ENCODE results near the gene SCN5A. TPM values are rescaled to one million over a fixed set of nuclear protein-coding genes. Genes with fewer than 3 reads are reported as not detected.

The SCN5A gene
- total RNA-seq, 1 experiment from 2014 or later, result 0.69 TPM

GRCh38 chr3:38644016-38644661 lies 5.3 kb downstream of the SCN5A start:
- no TSS peak for BruUV-seq (replicated peaks)
- H3K4me3 ChIP-seq (ENCODE audit: low read depth in 2 of 2, low read length in 2 of 2), result no peak overlapping the region
- ChIA-PET CTCF (no interaction called here), POLR2A (no interaction called here)
- no peaks in the 10 kb centered on the region for H3K4me1 ChIP-seq (ENCODE audit: control insufficient read depth, insufficient read depth, low read length)
- no peaks in the 10 kb centered on the region for H3K27me3 ChIP-seq (ENCODE audit: control insufficient read depth, insufficient read depth, low read length)
- no peaks in the 10 kb centered on the region; the same call in 1 of the 2 replicates for H3K36me3 ChIP-seq (ENCODE audit: control insufficient read depth, insufficient read depth, low read length)
- no peak overlapping the region for H3K27ac ChIP-seq (ENCODE audit: low read length)
- intact Hi-C loops (cut with micrococcal nuclease; ENCODE audit: unreplicated experiment) (no loop called here), in situ Hi-C loops (cut with HindIII; ENCODE audit: low pct_unique_long_range_greater_than_20kb, low sequenced_read_pairs) (no loop called here)
- H3K9me3 ChIP-seq (ENCODE audit: control insufficient read depth, insufficient read depth, low read depth, low read length), result no peaks in the 10 kb centered on the region
- no peak for TF ChIP-seq REST (IDR thresholded peaks at IDR 0.05; ENCODE audit: insufficient read depth in 1 of 2, low read depth in 2 of 2, low read length in 1 of 2)
- TF ChIP-seq CTCF (IDR thresholded peaks at IDR 0.05), result no peak
- TF ChIP-seq SIN3A (IDR thresholded peaks at IDR 0.05; ENCODE audit: borderline replicate concordance, insufficient read depth, low read depth, low read length), result no peak
- no peak for TF ChIP-seq POLR2AphosphoS5 (IDR thresholded peaks at IDR 0.05; ENCODE audit: low read depth, low read length)
- TF ChIP-seq TCF7L2 (IDR thresholded peaks at IDR 0.05; ENCODE audit: low read depth, low read length), result no peak
- ATAC-seq (no peak), DNase-seq (ENCODE audit: low read depth, low spot score) (no peak)

- H3K27me3 ChIP-seq (ENCODE audit: control insufficient read depth, insufficient read depth, low read length), result no peaks in the 10 kb centered on the region
Measured at GRCh38 chr3:38643592-38643991, 5.9 kb downstream of the SCN5A start.

More at GRCh38 chr3:38643592-38643991, 5.9 kb downstream of the SCN5A start:
- ATAC-seq (no peak), DNase-seq (ENCODE audit: low read depth, low spot score) (no peak)
- TF ChIP-seq SIN3A (IDR thresholded peaks at IDR 0.05; ENCODE audit: borderline replicate concordance, insufficient read depth, low read depth, low read length) (no peak), TCF7L2 (IDR thresholded peaks at IDR 0.05; ENCODE audit: low read depth, low read length) (no peak), REST (IDR thresholded peaks at IDR 0.05; ENCODE audit: insufficient read depth in 1 of 2, low read depth in 2 of 2, low read length in 1 of 2) (no peak), CTCF (IDR thresholded peaks at IDR 0.05) (no peak), POLR2AphosphoS5 (IDR thresholded peaks at IDR 0.05; ENCODE audit: low read depth, low read length) (no peak)
- H3K27ac ChIP-seq (ENCODE audit: low read length), result no peak overlapping the region
- no TSS peak for BruUV-seq (replicated peaks)
- intact Hi-C loops (cut with micrococcal nuclease; ENCODE audit: unreplicated experiment), result no loop called here
- CTCF ChIA-PET, result no interaction called here
- no peak overlapping the region for H3K4me3 ChIP-seq (ENCODE audit: low read depth in 2 of 2, low read length in 2 of 2)
- POLR2A ChIA-PET, result no interaction called here
- H3K4me1 ChIP-seq (ENCODE audit: control insufficient read depth, insufficient read depth, low read length), result no peaks in the 10 kb centered on the region
- H3K9me3 ChIP-seq (ENCODE audit: control insufficient read depth, insufficient read depth, low read depth, low read length), result no peaks in the 10 kb centered on the region
- in situ Hi-C loops (cut with HindIII; ENCODE audit: low pct_unique_long_range_greater_than_20kb, low sequenced_read_pairs), result no loop called here
- no peaks in the 10 kb centered on the region for H3K36me3 ChIP-seq (ENCODE audit: control insufficient read depth, insufficient read depth, low read length)

All from Panc1 (cell line).